Psoas muscle (tissue), 8 donors: Measurements from ENCODE around the gene SPTBN1. TPM values are rescaled to one million over a fixed set of nuclear protein-coding genes. Genes with fewer than 3 reads are reported as not detected.

Experiments used
- ATAC-seq, 4 donors: fragments of 200-7000 bp; cut with Tn5 transposase; one replicate each; pipeline ENCODE4 v1.9.1; 2020; ENCODE audit warnings: moderate library complexity in 3 of 4, mild to moderate bottlenecking in 2 of 4
- DNase-seq, 2 donors: peaks; one replicate each; pipeline ENCODE4 v3.0.0-alpha.2; 2020
- H3K27ac ChIP-seq: fragments of 200-600 bp; one replicate; pipeline ENCODE4 v1.8.0; 2022
- H3K27me3 ChIP-seq, 3 donors: fragments of 200-600 bp in 1 of 3; one replicate each; pipeline versions ENCODE4 v1.6.1 to v1.8.0; 2013 to 2022; ENCODE audit warnings: low read length in 2 of 3, mild to moderate bottlenecking in 2 of 3, moderate library complexity in 1 of 3; ENCODE audit not compliant: insufficient read depth in 3 of 3
- H3K36me3 ChIP-seq, 2 donors: fragments of 200-600 bp in 1 of 2; one replicate each; pipeline versions ENCODE4 v1.6.1 to v1.8.0; 2013 to 2022; ENCODE audit warnings: low read depth in 1 of 2, mild to moderate bottlenecking in 1 of 2, moderate library complexity in 1 of 2; ENCODE audit not compliant: insufficient read depth in 1 of 2
- H3K4me1 ChIP-seq: fragments of 200-600 bp; one replicate; pipeline ENCODE4 v1.8.0; 2022
- H3K4me3 ChIP-seq: fragments of 200-600 bp; one replicate; pipeline ENCODE4 v1.8.0; 2022; ENCODE audit warnings: mild to moderate bottlenecking
- H3K9me3 ChIP-seq: fragments of 200-600 bp; one replicate; pipeline ENCODE4 v1.8.0; 2022
- CTCF ChIP-seq: fragments of 200-600 bp; IDR thresholded peaks from one replicate; pipeline ENCODE4 v1.8.0; 2022; ENCODE audit warnings: antibody characterized with exemption
- WGBS, 3 donors: extraction: QIAGEN DNeasy Blood & Tissue Kit; methylation state at CpG; one replicate each; pipeline versions ENCODE4 v1.1.6 to v1.1.7; 2013; 5-methylcytosine and 5-hydroxymethylcytosine counted together
- intact Hi-C, 2 donors: fragments of 100-400 bp; cut with DNase I; formaldehyde crosslinking; loops; one replicate each; pipeline versions ENCODE4 v1.11.0 to v1.14.2; 2022
- polyA plus RNA-seq, 3 donors: library from polyadenylated mRNA; stranded (reverse); fragments of 200-250 nt; gene quantifications; one replicate each; pipeline ENCODE4 v1.2.3, GENCODE V29; 2013
- total RNA-seq, 4 donors: library from RNA; stranded (reverse); fragmentation: NEBNext Ultra II Directional in 2 of 4; extraction: Animal tissue kit (Norgen Biotek cat#: 25700) in 2 of 4; gene quantifications; one replicate each; pipeline versions ENCODE4 v1.2.1 to v1.2.4, GENCODE V29; 2021 to 2023
- donor health status: healthy with polysubstance abuse.
- donor health status: DM: no; HTN: no; CAD: no; lungs with moderate emphysema.
- donor health status: Bipolar disorder and iron deficiency.
- donor health status: healthy.
- donor health status: DM: yes; HTN: yes; CAD: no.
- donor health status: DM: no; HTN: no; CAD: no.
- donor health status: DM: no; HTN: no; CAD: no.
- donor health status: DM: yes; HTN: yes; CAD: no.

The SPTBN1 gene
- total and polyA plus RNA-seq, 7 donors: 22.9 to 180 (median 87.8) TPM

- Histone ChIP-seq H3K27me3 (no peaks in the 10 kb centered on the region), H3K27ac (peak overlapping the region; percentile 79), H3K9me3 (no peaks in the 10 kb centered on the region), H3K4me1 (peaks cover 16% of the 10 kb centered on the region), H3K36me3 (peaks cover 3 to 19% of the 10 kb centered on the region in 2 donors), H3K4me3 (peak overlapping the region; percentile 40)
- DNase-seq: peak; percentile 84 to 87
- ATAC-seq: peak; percentile 63 to 75 (median 68)
- intact Hi-C loops: no loop called here
- WGBS, 3 donors: 40 to 54% (median 42%) methylated on average over 16 of the region's 16 CpGs
- no peak for TF ChIP-seq CTCF
Measured at GRCh38 chr2:54673501-54673998, 217.4 kb downstream of the SPTBN1 start.

- Histone ChIP-seq H3K27ac (no peak overlapping the region), H3K27me3 (no peaks in the 10 kb centered on the region), H3K4me3 (no peak overlapping the region), H3K9me3 (no peaks in the 10 kb centered on the region), H3K4me1 (peaks cover 5% of the 10 kb centered on the region), H3K36me3 (peaks cover 0 to 7% of the 10 kb centered on the region in 2 donors)
- WGBS, 3 donors: 75 to 93% (median 88%) methylated on average over 8 of the region's 8 CpGs
- TF ChIP-seq CTCF: no peak
- no peak for ATAC-seq
- no peak for DNase-seq
- intact Hi-C loops: no loop called here
Measured at GRCh38 chr2:54675281-54675680, 219.2 kb downstream of the SPTBN1 start.

- ATAC-seq (peak in 3 of 4 donors; percentile 29 to 57 (median 48)), DNase-seq (peak in 1 of 2 donors; percentile 33)
- H3K9me3 ChIP-seq: no peaks in the 10 kb centered on the region
- H3K27ac ChIP-seq: no peak overlapping the region
- H3K4me3 ChIP-seq: no peak overlapping the region
- intact Hi-C loops: no loop called here
- peaks cover 0 to 3% of the 10 kb centered on the region in 2 donors for H3K36me3 ChIP-seq
- H3K4me1 ChIP-seq: peaks cover 5% of the 10 kb centered on the region
- 35 to 42% (median 41%) methylated on average over 11 of the region's 11 CpGs for WGBS, 3 donors
- no peaks in the 10 kb centered on the region for H3K27me3 ChIP-seq
- no peak for TF ChIP-seq CTCF
Measured at GRCh38 chr2:54675738-54676137, 219.6 kb downstream of the SPTBN1 start.

- H3K9me3 ChIP-seq: no peaks in the 10 kb centered on the region
- peaks cover 5% of the 10 kb centered on the region for H3K4me1 ChIP-seq
- no peaks in the 10 kb centered on the region for H3K27me3 ChIP-seq
- no peak overlapping the region for H3K4me3 ChIP-seq
- no peak for DNase-seq
- TF ChIP-seq CTCF: no peak
- no peaks in the 10 kb centered on the region for H3K36me3 ChIP-seq
- 61 to 75% (median 64%) methylated on average over 2 of the region's 2 CpGs for WGBS, 3 donors
- no peak for ATAC-seq
- no peak overlapping the region for H3K27ac ChIP-seq
- intact Hi-C loops: no loop called here
Measured at GRCh38 chr2:54676656-54677055, 220.5 kb downstream of the SPTBN1 start.
